Liver (tissue), 3 donors: Measurements from ENCODE around the gene EPHB6.

Experiments used
- ATF3 ChIP-seq: IDR thresholded peaks from 2 replicates; pipeline ENCODE4 v1.6.1; 2016; ENCODE audit warnings: antibody characterized with exemption
- CTCF ChIP-seq: fragments of 150-350 bp; IDR thresholded peaks from 2 replicates; pipeline ENCODE4 v1.5.1; 2017; ENCODE audit warnings: improper control_type of control experiment, low read depth, low read length; ENCODE audit not compliant: missing input control
- EGR1 ChIP-seq, 2 donors: IDR thresholded peaks; 2 replicates each; pipeline ENCODE4 v1.6.1; 2016 to 2018; ENCODE audit warnings: antibody characterized with exemption in 2 of 2, low read depth in 2 of 2
- JUND ChIP-seq, 2 donors: IDR thresholded peaks; 2 replicates each; pipeline ENCODE4 v1.6.1; 2016; ENCODE audit warnings: antibody characterized with exemption in 2 of 2
- RAD21 ChIP-seq, 2 donors: IDR thresholded peaks; 2 replicates each; pipeline ENCODE4 v1.6.1; 2016; ENCODE audit warnings: antibody characterized with exemption in 2 of 2, mild to moderate bottlenecking in 2 of 2
- TAF1 ChIP-seq: conservative IDR thresholded peaks from 2 replicates; pipeline ENCODE4 v1.6.1; 2016; ENCODE audit warnings: antibody characterized with exemption, mild to moderate bottlenecking
- TF ChIP-seq, protein P1 (sequence below): IDR thresholded peaks from 2 replicates; pipeline ENCODE4 v1.6.1; 2016; ENCODE audit warnings: antibody characterized with exemption, mild to moderate bottlenecking
- TF ChIP-seq, protein P2 (sequence below): IDR thresholded peaks from 2 replicates; pipeline ENCODE4 v1.6.1; 2016; ENCODE audit warnings: antibody characterized with exemption
- donor health status: healthy.
- donor health status: healthy.

DNA sequence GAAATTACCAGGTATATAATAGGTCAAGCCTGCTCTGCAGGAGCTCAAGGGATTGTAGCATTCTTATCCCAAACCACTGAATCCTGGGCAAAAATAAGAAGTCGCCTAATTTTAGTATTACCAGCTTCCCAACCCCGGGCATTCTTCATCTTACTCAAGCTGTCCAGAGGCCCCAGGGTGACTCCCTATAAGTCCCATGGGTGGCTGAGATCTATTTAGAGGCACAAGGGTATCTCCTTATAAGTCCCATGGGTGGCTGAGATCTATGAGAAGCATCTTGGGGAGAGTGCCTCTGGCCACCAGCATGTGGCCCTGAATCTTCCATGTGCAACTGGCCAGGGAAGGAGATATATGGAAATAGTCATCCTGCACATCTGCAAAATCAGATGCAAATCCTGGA lies 45.2 kb upstream of the EPHB6 start:
- TF ChIP-seq, protein P1, sequence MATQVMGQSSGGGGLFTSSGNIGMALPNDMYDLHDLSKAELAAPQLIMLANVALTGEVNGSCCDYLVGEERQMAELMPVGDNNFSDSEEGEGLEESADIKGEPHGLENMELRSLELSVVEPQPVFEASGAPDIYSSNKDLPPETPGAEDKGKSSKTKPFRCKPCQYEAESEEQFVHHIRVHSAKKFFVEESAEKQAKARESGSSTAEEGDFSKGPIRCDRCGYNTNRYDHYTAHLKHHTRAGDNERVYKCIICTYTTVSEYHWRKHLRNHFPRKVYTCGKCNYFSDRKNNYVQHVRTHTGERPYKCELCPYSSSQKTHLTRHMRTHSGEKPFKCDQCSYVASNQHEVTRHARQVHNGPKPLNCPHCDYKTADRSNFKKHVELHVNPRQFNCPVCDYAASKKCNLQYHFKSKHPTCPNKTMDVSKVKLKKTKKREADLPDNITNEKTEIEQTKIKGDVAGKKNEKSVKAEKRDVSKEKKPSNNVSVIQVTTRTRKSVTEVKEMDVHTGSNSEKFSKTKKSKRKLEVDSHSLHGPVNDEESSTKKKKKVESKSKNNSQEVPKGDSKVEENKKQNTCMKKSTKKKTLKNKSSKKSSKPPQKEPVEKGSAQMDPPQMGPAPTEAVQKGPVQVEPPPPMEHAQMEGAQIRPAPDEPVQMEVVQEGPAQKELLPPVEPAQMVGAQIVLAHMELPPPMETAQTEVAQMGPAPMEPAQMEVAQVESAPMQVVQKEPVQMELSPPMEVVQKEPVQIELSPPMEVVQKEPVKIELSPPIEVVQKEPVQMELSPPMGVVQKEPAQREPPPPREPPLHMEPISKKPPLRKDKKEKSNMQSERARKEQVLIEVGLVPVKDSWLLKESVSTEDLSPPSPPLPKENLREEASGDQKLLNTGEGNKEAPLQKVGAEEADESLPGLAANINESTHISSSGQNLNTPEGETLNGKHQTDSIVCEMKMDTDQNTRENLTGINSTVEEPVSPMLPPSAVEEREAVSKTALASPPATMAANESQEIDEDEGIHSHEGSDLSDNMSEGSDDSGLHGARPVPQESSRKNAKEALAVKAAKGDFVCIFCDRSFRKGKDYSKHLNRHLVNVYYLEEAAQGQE = no peak
- TF ChIP-seq CTCF = no peak
- no peak for TF ChIP-seq EGR1 (IDR thresholded peaks at IDR 0.05; ENCODE audit: low read depth in 2 of 2)
- no peak for TF ChIP-seq ATF3
- no peak for TF ChIP-seq RAD21 (IDR thresholded peaks at IDR 0.05)
- no peak for TF ChIP-seq TAF1
- TF ChIP-seq, protein P2, sequence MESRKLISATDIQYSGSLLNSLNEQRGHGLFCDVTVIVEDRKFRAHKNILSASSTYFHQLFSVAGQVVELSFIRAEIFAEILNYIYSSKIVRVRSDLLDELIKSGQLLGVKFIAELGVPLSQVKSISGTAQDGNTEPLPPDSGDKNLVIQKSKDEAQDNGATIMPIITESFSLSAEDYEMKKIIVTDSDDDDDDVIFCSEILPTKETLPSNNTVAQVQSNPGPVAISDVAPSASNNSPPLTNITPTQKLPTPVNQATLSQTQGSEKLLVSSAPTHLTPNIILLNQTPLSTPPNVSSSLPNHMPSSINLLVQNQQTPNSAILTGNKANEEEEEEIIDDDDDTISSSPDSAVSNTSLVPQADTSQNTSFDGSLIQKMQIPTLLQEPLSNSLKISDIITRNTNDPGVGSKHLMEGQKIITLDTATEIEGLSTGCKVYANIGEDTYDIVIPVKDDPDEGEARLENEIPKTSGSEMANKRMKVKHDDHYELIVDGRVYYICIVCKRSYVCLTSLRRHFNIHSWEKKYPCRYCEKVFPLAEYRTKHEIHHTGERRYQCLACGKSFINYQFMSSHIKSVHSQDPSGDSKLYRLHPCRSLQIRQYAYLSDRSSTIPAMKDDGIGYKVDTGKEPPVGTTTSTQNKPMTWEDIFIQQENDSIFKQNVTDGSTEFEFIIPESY = no peak
- TF ChIP-seq JUND (IDR thresholded peaks at IDR 0.05) = no peak
